Measurements from ENCODE around the gene HBA1. TPM values are rescaled to one million over a fixed set of nuclear protein-coding genes. Genes with fewer than 3 reads are reported as not detected.
"Not testable (repeated sequence)": the region's sequence is repeated elsewhere in the genome, so short reads cannot be mapped to it uniquely, and the experiment has no call there.

HBA1 gene
- total RNA-seq, 1 donor from 2014 or later = 3,215 TPM

- DNase-seq (ENCODE audit: low spot score) = no peak
These were observed 17.2 kb upstream of the HBA1 start for GRCh38 chr16:159136-159849.

DNA sequence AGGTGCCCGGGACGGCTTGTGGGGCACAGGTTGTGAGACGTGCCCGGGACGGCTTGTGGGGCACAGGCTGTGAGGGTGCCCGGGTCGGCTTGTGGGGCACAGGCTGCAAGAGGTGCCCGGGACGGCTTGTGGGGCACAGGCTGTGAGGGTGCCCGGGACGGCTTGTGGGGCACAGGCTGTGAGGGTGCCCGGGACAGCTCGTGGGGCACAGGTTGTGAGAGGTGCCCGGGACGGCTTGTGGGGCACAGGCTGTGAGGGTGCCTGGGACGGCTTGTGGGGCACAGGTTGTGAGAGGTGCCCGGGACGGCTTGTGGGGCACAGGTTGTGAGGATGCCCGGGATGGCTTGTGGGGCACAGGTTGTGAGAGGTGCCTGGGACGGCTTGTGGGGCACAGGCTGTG lies 16.2 kb upstream of the HBA1 start:
- DNase-seq (ENCODE audit: low spot score) = not testable (repeated sequence)

DNA sequence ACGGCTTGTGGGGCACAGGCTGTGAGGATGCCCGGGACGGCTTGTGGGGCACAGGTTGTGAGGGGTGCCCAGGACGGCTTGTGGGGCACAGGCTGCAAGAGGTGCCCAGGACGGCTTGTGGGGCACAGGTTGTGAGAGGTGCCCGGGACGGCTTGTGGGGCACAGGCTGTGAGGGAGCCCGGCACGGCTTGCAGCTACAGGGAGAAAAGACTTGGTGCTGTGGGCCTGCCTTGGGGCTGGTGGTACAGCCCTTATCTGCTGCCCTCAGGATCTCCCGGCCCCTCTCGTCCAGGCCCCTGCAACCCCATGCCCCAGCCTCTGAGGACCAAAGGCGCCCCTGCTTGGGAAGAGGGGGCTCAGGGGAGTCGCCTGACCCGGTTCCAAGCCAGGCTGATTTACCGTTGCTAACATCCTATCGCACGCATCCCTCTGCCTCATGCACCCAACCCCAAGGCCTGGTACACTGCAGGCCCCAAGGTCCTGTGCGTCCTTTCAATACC lies 15.7 kb upstream of the HBA1 start:
- DNase-seq (ENCODE audit: low spot score) = no peak

- no peak for DNase-seq (ENCODE audit: low spot score)
These were observed 14.0 kb upstream of the HBA1 start for GRCh38 chr16:162271-162991.

GRCh38 chr16:163139-163538 lies 13.3 kb upstream of the HBA1 start:
- DNase-seq (ENCODE audit: low spot score) = not testable (repeated sequence)

GRCh38 chr16:163696-164095 lies 12.8 kb upstream of the HBA1 start:
- not testable (repeated sequence) for DNase-seq (ENCODE audit: low spot score)

DNA sequence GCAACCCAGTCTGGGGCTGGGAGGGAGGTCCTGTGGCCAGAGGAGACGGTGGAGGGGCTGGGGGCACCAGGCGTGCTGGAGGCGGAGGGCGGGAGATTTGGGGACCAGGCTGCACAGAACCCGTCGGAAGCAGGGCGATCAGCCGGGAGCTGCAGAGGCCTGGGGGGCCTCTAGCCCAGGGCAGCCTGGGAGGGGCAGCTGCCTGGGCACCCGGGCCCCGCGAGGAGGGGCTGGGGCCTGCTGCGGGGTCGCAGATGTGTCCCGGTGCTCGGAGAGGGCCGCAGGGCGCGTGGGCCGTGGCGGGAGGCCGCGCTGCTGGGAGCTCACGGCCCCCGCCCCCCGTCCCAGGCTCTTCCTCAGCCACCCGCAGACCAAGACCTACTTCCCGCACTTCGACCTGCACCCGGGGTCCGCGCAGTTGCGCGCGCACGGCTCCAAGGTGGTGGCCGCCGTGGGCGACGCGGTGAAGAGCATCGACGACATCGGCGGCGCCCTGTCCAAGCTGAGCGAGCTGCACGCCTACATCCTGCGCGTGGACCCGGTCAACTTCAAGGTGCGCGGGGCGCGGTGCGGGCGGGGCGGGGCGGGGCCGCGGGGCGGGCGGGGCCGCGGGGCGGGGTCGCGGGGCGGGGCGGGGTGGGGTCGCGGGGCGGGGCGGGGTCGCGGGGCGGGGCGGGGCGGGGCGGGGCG lies 12.2 kb upstream of the HBA1 start:
- not testable (repeated sequence) for DNase-seq (ENCODE audit: low spot score)

GRCh38 chr16:164827-165538 lies 11.5 kb upstream of the HBA1 start:
- no peak for DNase-seq (ENCODE audit: low spot score)

- DNase-seq (ENCODE audit: low spot score) = no peak
These were observed 10.7 kb upstream of the HBA1 start, which contains the start of gene HBM for GRCh38 chr16:165539-166374. TSS of gene HBM (plus strand) at chr16:165978. CDS start at chr16:165998, 20 bp downstream.

DNA sequence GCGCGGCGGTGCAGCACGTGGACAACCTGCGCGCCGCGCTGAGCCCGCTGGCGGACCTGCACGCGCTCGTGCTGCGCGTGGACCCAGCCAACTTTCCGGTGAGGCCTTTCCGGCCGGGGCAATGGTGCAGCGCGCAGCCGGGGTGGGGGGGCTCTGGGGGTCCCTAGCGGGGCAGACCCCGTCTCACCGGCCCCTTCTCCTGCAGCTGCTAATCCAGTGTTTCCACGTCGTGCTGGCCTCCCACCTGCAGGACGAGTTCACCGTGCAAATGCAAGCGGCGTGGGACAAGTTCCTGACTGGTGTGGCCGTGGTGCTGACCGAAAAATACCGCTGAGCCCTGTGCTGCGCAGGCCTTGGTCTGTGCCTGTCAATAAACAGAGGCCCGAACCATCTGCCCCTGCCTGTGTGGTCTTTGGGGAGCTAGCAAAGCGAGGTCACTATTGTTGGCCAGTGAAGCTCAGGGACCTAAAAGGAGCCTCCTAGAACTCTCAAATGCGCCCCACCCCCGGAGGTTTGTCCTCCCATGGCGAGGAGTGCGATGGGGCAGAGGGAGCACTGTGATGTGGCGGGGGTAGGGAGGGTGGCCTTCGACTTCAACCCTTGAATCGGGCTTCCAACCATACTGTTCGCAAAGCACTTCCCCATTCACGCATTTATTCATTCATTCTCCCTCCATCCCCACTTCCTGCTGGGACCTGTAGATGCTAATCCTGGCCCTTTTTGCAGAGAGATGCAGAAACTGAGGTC lies 9.9 kb upstream of the HBA1 start:
- DNase-seq (ENCODE audit: low spot score) = no peak

DNA sequence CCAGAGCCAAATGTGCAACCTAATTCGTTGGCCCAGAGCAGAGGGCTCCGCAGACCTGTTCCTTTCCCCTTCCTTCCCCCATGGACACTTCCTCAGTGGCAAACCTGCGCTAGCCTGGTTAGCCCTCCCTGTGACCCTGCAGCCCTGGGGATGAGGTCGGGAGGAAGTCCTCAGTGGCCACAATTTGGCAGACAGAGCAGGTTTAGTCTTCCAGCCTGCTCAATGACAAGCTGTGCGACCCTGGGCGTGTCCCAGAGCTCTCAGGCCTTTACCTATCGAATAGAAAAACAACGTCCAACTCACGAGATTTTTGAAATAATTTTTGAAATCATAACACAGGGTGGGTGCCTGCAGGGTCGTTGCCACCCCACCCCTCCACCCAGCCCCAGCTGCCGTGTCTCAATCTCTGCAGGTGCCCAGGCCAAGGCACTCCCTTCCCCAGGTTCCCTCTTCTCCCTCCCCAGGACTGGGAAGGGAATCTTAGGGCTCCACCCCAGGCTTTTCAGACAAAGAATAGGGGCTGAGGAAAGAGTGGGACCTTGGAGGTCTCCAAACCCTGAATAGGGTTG lies 9.3 kb upstream of the HBA1 start:
- DNase-seq (ENCODE audit: low spot score) = no peak

- no peak for DNase-seq (ENCODE audit: low spot score)
These were observed 8.1 kb upstream of the HBA1 start for GRCh38 chr16:168424-168823.

DNA sequence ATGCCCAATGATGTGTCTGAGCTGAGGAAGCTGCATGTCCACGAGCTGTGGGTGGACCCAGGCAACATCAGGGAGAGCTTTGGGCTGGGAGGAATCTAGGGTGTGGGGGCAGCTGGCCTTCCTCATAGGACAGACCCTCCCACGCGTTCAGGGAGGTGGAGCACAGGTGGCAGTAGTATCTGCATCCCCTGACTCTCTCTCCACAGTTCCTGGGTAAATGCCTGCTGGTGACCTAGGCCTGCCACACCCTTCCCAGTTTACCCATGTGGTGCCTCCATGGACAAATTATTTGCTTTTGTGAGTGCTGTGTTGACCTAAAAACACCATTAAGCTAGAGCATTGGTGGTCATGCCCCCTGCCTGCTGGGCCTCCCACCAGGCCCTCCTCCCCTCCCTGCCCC lies 7.5 kb upstream of the HBA1 start:
- no peak for DNase-seq (ENCODE audit: low spot score)

DNA sequence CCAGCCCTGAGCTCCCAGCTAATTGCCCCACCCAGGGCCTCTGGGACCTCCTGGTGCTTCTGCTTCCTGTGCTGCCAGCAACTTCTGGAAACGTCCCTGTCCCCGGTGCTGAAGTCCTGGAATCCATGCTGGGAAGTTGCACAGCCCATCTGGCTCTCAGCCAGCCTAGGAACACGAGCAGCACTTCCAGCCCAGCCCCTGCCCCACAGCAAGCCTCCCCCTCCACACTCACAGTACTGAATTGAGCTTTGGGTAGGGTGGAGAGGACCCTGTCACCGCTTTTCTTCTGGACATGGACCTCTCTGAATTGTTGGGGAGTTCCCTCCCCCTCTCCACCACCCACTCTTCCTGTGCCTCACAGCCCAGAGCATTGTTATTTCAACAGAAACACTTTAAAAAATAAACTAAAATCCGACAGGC lies 6.4 kb upstream of the HBA1 start:
- DNase-seq (ENCODE audit: low spot score) = not testable (repeated sequence)

DNA sequence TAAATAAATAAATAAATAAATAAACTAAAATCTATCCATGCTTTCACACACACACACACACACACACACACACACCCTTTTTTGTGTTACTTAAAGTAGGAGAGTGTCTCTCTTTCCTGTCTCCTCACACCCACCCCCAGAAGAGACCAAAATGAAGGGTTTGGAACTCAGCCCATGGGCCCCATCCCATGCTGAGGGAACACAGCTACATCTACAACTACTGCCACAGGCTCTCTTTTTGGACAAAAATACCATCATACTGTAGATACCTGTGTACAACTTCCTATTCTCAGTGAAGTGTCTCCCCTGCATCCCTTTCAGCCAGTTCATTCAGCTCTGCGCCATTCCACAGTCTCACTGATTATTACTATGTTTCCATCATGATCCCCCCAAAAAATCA lies 5.7 kb upstream of the HBA1 start:
- no peak for DNase-seq (ENCODE audit: low spot score)

GRCh38 chr16:172374-172941 lies 4.0 kb upstream of the HBA1 start, which contains the start of gene HBA2:
TSS of gene HBA2 (plus strand) at chr16:172876. CDS start at chr16:172913, 37 bp downstream.
- not testable (repeated sequence) for DNase-seq (ENCODE audit: low spot score)

- DNase-seq (ENCODE audit: low spot score) = not testable (repeated sequence)
These were observed 3.1 kb upstream of the HBA1 start for GRCh38 chr16:173211-173854.

DNA sequence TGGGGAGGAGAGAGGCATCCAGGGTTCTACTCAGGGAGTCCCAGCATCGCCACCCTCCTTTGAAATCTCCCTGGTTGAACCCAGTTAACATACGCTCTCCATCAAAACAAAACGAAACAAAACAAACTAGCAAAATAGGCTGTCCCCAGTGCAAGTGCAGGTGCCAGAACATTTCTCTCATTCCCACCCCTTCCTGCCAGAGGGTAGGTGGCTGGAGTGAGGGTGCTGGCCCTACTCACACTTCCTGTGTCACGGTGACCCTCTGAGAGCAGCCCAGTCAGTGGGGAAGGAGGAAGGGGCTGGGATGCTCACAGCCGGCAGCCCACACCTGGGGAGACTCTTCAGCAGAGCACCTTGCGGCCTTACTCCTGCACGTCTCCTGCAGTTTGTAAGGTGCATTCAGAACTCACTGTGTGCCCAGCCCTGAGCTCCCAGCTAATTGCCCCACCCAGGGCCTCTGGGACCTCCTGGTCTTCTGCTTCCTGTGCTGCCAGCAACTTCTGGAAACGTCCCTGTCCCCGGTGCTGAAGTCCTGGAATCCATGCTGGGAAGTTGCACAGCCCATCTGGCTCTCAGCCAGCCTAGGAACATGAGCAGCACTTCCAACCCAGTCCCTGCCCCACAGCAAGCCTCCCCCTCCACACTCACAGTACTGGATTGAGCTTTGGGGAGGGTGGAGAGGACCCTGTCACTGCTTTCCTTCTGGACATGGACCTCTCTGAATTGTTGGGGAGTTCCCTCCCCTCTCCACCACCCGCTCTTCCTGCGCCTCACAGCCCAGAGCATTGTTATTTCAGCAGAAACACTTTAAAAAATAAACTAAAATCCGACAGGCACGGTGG lies 2.3 kb upstream of the HBA1 start:
- not testable (repeated sequence) for DNase-seq (ENCODE audit: low spot score)
